Measurements from ENCODE around the gene CDH16. TPM values are rescaled to one million over a fixed set of nuclear protein-coding genes. Genes with fewer than 3 reads are reported as not detected.

Gene CDH16
- total and polyA plus RNA-seq, 7 donors = 0.19 to 0.60 TPM; not detected in 5

- Histone ChIP-seq H3K36me3 (no peaks in the 10 kb centered on the region), H3K27me3 (no peaks in the 10 kb centered on the region), H3K4me3 (no peak overlapping the region), H3K27ac (no peak overlapping the region), H3K4me1 (peaks cover 0 to 3% (median 1%) of the 10 kb centered on the region in 4 donors), H3K9me3 (no peaks in the 10 kb centered on the region)
- TF ChIP-seq EP300 (IDR thresholded peaks at IDR 0.05) (no peak), CTCF (IDR thresholded peaks at IDR 0.05) (no peak), POLR2A (IDR thresholded peaks at IDR 0.05) (no peak), POLR2AphosphoS5 (IDR thresholded peaks at IDR 0.05) (no peak)
- DNase-seq = no peak
- 79 to 83% methylated on average over 5 of the region's 5 CpGs for whole genome bisulfite sequencing, 2 donors
- intact Hi-C loops (cut with DNase I) = no loop called here
Measured at GRCh38 chr16:66911112-66911511, 7.6 kb downstream of the CDH16 start.

DNA sequence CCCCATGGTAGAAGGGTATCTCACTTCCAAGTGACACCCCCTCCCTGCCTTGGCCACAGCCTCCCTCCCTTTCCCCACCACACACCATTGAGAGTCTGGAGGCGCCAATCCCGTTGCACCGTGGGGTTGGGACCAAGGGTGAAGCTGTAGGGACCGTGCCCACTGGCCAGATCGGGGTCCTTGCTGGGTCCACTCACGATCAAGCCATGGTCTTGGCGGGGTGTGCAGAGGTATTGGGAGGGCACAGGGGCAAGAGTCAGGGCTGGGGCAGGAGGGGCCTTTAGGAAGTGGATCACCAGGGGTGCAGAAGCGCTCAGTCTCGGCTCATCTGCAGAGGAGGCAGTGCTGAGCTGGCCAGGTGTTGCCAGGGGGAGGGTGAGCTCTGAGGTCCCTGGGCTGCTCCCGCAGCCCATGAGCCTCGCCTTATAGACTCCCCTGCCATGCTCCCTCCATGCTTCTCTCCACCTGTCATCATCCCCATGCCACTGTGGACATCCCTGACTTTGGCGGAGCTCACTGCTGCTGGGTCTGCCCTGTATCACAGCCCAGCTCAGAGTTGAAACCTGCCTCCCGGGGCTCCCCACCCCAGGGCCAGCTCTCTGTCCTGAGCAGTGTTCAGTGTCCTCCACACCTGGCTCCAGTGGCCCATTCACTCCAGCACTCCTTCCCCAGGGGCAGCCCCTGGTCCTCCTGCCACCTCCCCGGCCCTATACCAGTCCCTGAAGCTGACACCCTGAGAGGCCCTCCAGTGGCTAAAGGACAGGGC, 8.3 kb downstream of the CDH16 start:
- H3K9me3 ChIP-seq = no peaks in the 10 kb centered on the region
- intact Hi-C loops (cut with DNase I) = no loop called here
- H3K27ac ChIP-seq = no peak overlapping the region
- peaks cover 0 to 11% (median 8%) of the 10 kb centered on the region in 4 donors for H3K4me1 ChIP-seq
- no peak for DNase-seq
- WGBS, 2 donors = 83 to 86% methylated on average over 14 of the region's 14 CpGs
- no peak for TF ChIP-seq CTCF (IDR thresholded peaks at IDR 0.05)
- no peak for TF ChIP-seq EP300 (IDR thresholded peaks at IDR 0.05)
- no peak for TF ChIP-seq POLR2A (IDR thresholded peaks at IDR 0.05)
- TF ChIP-seq POLR2AphosphoS5 (IDR thresholded peaks at IDR 0.05) = no peak
- H3K27me3 ChIP-seq = no peaks in the 10 kb centered on the region
- no peak overlapping the region for H3K4me3 ChIP-seq
- no peaks in the 10 kb centered on the region for H3K36me3 ChIP-seq

DNA sequence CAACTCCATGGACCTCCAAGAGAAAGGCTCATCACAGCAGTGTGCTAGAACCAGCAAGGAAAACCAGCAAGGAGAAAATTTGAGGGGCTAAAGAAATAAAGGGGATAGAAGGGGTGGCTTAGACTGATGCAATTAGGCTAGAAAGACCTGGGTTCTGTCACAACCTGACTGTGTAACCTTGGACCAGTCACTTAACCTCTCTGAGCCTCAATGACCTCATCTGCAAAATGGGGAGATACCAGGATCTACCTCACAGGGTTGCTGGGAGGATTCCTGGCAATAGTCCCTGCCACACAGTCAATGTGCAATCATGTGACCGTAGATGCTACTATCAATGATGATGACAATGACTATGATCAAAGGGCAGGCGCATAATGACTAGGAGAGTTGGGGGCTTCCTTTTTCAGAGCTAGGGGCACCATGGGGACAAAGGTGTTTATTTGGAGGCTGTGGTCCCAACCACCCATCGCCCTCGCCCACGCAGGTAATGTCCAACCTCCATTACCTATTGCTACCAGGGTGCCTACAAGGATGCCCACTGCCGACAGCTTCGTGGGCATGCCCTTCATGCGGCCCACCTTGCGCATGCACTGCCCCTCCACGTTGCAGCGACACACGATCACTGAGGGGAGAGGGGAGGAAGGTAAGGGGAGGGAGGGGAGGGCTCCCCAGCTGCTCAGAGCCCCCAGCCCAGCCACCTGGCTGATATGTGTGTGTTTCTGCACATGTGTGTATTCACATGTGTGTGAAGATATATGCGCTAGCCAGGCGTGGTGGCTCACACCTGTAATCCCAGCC, 9.7 kb downstream of the CDH16 start:
- H3K27me3 ChIP-seq = no peaks in the 10 kb centered on the region
- H3K36me3 ChIP-seq = no peaks in the 10 kb centered on the region
- intact Hi-C loops (cut with DNase I) = no loop called here
- no peak for TF ChIP-seq EP300 (IDR thresholded peaks at IDR 0.05)
- no peak for TF ChIP-seq POLR2A (IDR thresholded peaks at IDR 0.05)
- no peak for TF ChIP-seq CTCF (IDR thresholded peaks at IDR 0.05)
- TF ChIP-seq POLR2AphosphoS5 (IDR thresholded peaks at IDR 0.05) = no peak
- WGBS, 2 donors = 93 to 95% methylated on average over 14 of the region's 14 CpGs
- no peak for DNase-seq
- no peak overlapping the region for H3K27ac ChIP-seq
- no peaks in the 10 kb centered on the region for H3K9me3 ChIP-seq
- no peak overlapping the region for H3K4me3 ChIP-seq
- peaks cover 0 to 25% (median 22%) of the 10 kb centered on the region in 4 donors for H3K4me1 ChIP-seq

GRCh38 chr16:66908116-66908515, 10.6 kb downstream of the CDH16 start:
- TF ChIP-seq POLR2AphosphoS5 (IDR thresholded peaks at IDR 0.05) = no peak
- no peak for TF ChIP-seq CTCF (IDR thresholded peaks at IDR 0.05)
- no peak for TF ChIP-seq POLR2A (IDR thresholded peaks at IDR 0.05)
- TF ChIP-seq EP300 (IDR thresholded peaks at IDR 0.05) = no peak
- Histone ChIP-seq H3K36me3 (no peaks in the 10 kb centered on the region), H3K4me1 (peaks cover 0 to 33% (median 31%) of the 10 kb centered on the region in 4 donors), H3K27ac (no peak overlapping the region), H3K27me3 (no peaks in the 10 kb centered on the region), H3K9me3 (no peaks in the 10 kb centered on the region), H3K4me3 (no peak overlapping the region)
- WGBS, 2 donors = 91 to 94% methylated on average over 3 of the region's 3 CpGs
- intact Hi-C loops (cut with DNase I) = no loop called here
- DNase-seq = no peak

All from sigmoid colon (tissue), 7 donors.